OCI-LY7 (cell line): ENCODE data around the gene FSIP1. TPM values are rescaled to one million over a fixed set of nuclear protein-coding genes. Genes with fewer than 3 reads are reported as not detected.

ENCODE experiments used
- BruUV-seq: library from RNA; stranded (reverse); fragments of 400-500 nt; replicated peaks from 2 replicates; lab custom pipeline; 2021; lab: Mats Ljungman, UMichigan
- CTCF ChIA-PET: fragments of 300-600 bp; sonication (Branson Sonifier 250); formaldehyde crosslinking; loops from one replicate; lab custom pipeline; 2022; ENCODE audit warnings: antibody characterized with exemption; ENCODE audit not compliant: unreplicated experiment; lab: Charles Lee
- POLR2A ChIA-PET: fragments of 300-600 bp; sonication (Branson Sonifier 250); formaldehyde crosslinking; loops from one replicate; lab custom pipeline; 2022; ENCODE audit warnings: antibody characterized with exemption; lab: Charles Lee
- DNase-seq: peaks from one replicate; pipeline ENCODE4 v3.0.0-alpha.2; 2015; ENCODE audit warnings: low spot score
- H2AFZ ChIP-seq: fragments of 200-600 bp; sonication (generic), shearing (Covaris generic); 2 replicates; pipeline ENCODE4 v1.6.1; 2014; ENCODE audit warnings: mild to moderate bottlenecking, antibody characterized with exemption, low read length, moderate library complexity
- H3K27ac ChIP-seq: fragments of 200-600 bp; sonication (generic); 2 replicates; pipeline ENCODE4 v1.5.1; 2014; ENCODE audit warnings: mixed run types, low read depth, mild to moderate bottlenecking, moderate library complexity, low read length, inconsistent platforms; ENCODE audit not compliant: poor library complexity, severe bottlenecking
- H3K36me3 ChIP-seq: fragments of 200-600 bp; sonication (generic); 2 replicates; pipeline ENCODE4 v1.6.1; 2014; ENCODE audit warnings: mild to moderate bottlenecking, antibody characterized with exemption, low read length, moderate library complexity, mixed read lengths; ENCODE audit not compliant: insufficient read depth
- H3K4me1 ChIP-seq: fragments of 200-600 bp; sonication (generic); 2 replicates; pipeline ENCODE4 v1.5.1; 2014; ENCODE audit warnings: mild to moderate bottlenecking, low read length; ENCODE audit not compliant: insufficient read depth, poor library complexity, severe bottlenecking
- H3K4me2 ChIP-seq: fragments of 200-600 bp; sonication (generic); 2 replicates; pipeline ENCODE4 v1.6.1; 2014; ENCODE audit warnings: mild to moderate bottlenecking, low read length
- H3K4me3 ChIP-seq: fragments of 200-600 bp; sonication (generic); 2 replicates; pipeline ENCODE4 v1.5.1; 2014; ENCODE audit warnings: mild to moderate bottlenecking, low read depth, low read length; ENCODE audit not compliant: poor library complexity, severe bottlenecking
- H3K79me2 ChIP-seq: fragments of 200-600 bp; sonication (generic); 2 replicates; pipeline ENCODE4 v1.6.1; 2016; ENCODE audit warnings: low read depth, mild to moderate bottlenecking, low read length, moderate library complexity, mixed read lengths; ENCODE audit not compliant: insufficient read depth
- H3K9me2 ChIP-seq: fragments of 200-600 bp; sonication (generic); 2 replicates; pipeline ENCODE4 v1.6.1; 2016; ENCODE audit warnings: mild to moderate bottlenecking, low read length, mixed read lengths; ENCODE audit not compliant: insufficient read depth
- H3K9me3 ChIP-seq: fragments of 200-600 bp; sonication (generic); 2 replicates; pipeline ENCODE4 v1.6.1; 2014; ENCODE audit warnings: mild to moderate bottlenecking, mixed run types, low read length, mixed read lengths
- H4K20me1 ChIP-seq: fragments of 200-600 bp; sonication (generic); 2 replicates; pipeline ENCODE4 v1.6.1; 2014; ENCODE audit warnings: mild to moderate bottlenecking, antibody characterized with exemption, low read length, moderate library complexity, mixed read lengths; ENCODE audit not compliant: insufficient read depth
- EZH2phosphoT487 ChIP-seq: fragments of 200-600 bp; sonication (generic); IDR thresholded peaks from 2 replicates; pipeline ENCODE4 v1.6.1; 2018; ENCODE audit warnings: low read depth, borderline replicate concordance, mild to moderate bottlenecking, mixed run types, antibody characterized with exemption, low read length, moderate library complexity, mixed read lengths
- intact Hi-C: fragments of 100-400 bp; cut with micrococcal nuclease; formaldehyde crosslinking; loops from one replicate; pipeline ENCODE4 v1.10.0; 2022; ENCODE audit not compliant: unreplicated experiment
- total RNA-seq, 2 experiments: library from RNA; depleted of rRNA in 1 of 2; stranded (reverse); fragments of >200 nt in 1 of 2; shearing (Covaris generic) in 1 of 2; gene quantifications; 2 replicates each; pipeline ENCODE4 v1.2.3, GENCODE V29; 2014 to 2022
- TF ChIP-seq, protein P1 (sequence below): fragments of 200-600 bp; sonication (generic); conservative IDR thresholded peaks from 2 replicates; pipeline ENCODE4 v1.5.1; 2014; ENCODE audit warnings: mild to moderate bottlenecking, antibody characterized with exemption, low read length, moderate library complexity, mixed read lengths

Gene FSIP1
- total RNA-seq, 2 experiments from 2014 or later, result 0.28 to 0.65 TPM

GRCh38 chr15:39579487-39580116, 203.0 kb downstream of the FSIP1 start:
- POLR2A ChIA-PET, result no interaction called here
- Histone ChIP-seq H3K27ac (no peak overlapping the region), H3K9me3 (no peaks in the 10 kb centered on the region), H2AFZ (no peak overlapping the region), H3K4me2 (no peak overlapping the region), H4K20me1 (no peaks in the 10 kb centered on the region), H3K4me3 (no peak overlapping the region), H3K9me2 (no peaks in the 10 kb centered on the region), H3K79me2 (no peaks in the 10 kb centered on the region), H3K4me1 (no peaks in the 10 kb centered on the region), H3K36me3 (no peaks in the 10 kb centered on the region)
- intact Hi-C loops, result loop anchor here (5.0 kb wide), 1 partner anchor 762 kb away; no protein-coding TSS in a partner anchor
- CTCF ChIA-PET, result interaction anchor here (0.6 kb wide), 1 partner anchor 376 kb away, joined by 3 read pairs; no protein-coding TSS in a partner anchor
- no peak for DNase-seq
- BruUV-seq, result no TSS peak
- no peak for TF ChIP-seq EZH2phosphoT487
- TF ChIP-seq, protein P1, sequence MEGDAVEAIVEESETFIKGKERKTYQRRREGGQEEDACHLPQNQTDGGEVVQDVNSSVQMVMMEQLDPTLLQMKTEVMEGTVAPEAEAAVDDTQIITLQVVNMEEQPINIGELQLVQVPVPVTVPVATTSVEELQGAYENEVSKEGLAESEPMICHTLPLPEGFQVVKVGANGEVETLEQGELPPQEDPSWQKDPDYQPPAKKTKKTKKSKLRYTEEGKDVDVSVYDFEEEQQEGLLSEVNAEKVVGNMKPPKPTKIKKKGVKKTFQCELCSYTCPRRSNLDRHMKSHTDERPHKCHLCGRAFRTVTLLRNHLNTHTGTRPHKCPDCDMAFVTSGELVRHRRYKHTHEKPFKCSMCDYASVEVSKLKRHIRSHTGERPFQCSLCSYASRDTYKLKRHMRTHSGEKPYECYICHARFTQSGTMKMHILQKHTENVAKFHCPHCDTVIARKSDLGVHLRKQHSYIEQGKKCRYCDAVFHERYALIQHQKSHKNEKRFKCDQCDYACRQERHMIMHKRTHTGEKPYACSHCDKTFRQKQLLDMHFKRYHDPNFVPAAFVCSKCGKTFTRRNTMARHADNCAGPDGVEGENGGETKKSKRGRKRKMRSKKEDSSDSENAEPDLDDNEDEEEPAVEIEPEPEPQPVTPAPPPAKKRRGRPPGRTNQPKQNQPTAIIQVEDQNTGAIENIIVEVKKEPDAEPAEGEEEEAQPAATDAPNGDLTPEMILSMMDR, result no peak

- Histone ChIP-seq H3K36me3 (no peaks in the 10 kb centered on the region), H3K4me1 (no peaks in the 10 kb centered on the region), H2AFZ (no peak overlapping the region), H3K4me2 (no peak overlapping the region), H3K9me2 (no peaks in the 10 kb centered on the region), H3K79me2 (no peaks in the 10 kb centered on the region), H4K20me1 (no peaks in the 10 kb centered on the region), H3K4me3 (no peak overlapping the region), H3K9me3 (no peaks in the 10 kb centered on the region), H3K27ac (no peak overlapping the region)
- BruUV-seq, result no TSS peak
- TF ChIP-seq, protein P1, result no peak
- TF ChIP-seq EZH2phosphoT487, result no peak
- CTCF ChIA-PET, result no interaction called here
- POLR2A ChIA-PET, result no interaction called here
- intact Hi-C loops, result no loop called here
- DNase-seq, result no peak
Observed at GRCh38 chr15:39578851-39579486, 203.7 kb downstream of the FSIP1 start.

GRCh38 chr15:39575180-39575579, 207.5 kb downstream of the FSIP1 start:
- Histone ChIP-seq H3K9me2 (no peaks in the 10 kb centered on the region), H3K9me3 (no peaks in the 10 kb centered on the region), H3K4me2 (no peak overlapping the region), H3K79me2 (no peaks in the 10 kb centered on the region), H3K27ac (no peak overlapping the region), H3K4me1 (no peaks in the 10 kb centered on the region), H4K20me1 (no peaks in the 10 kb centered on the region), H2AFZ (no peak overlapping the region), H3K36me3 (no peaks in the 10 kb centered on the region), H3K4me3 (no peak overlapping the region)
- TF ChIP-seq, protein P1, result no peak
- TF ChIP-seq EZH2phosphoT487, result no peak
- POLR2A ChIA-PET, result interaction anchor here (0.6 kb wide), 1 partner anchor 407 kb away, joined by 7 read pairs; no protein-coding TSS in a partner anchor
- DNase-seq, result no peak
- intact Hi-C loops, result no loop called here
- BruUV-seq, result no TSS peak
- CTCF ChIA-PET, result no interaction called here
